H9 (cell line): ENCODE results near the gene CDK2AP2. TPM values are rescaled to one million over a fixed set of nuclear protein-coding genes. Genes with fewer than 3 reads are reported as not detected.

Source experiments
- DNase-seq: peaks from one replicate; pipeline ENCODE4 v3.0.0-alpha.2; 2017
- H2AFZ ChIP-seq: one replicate; pipeline ENCODE4 v1.6.1; 2013; ENCODE audit warnings: mild to moderate bottlenecking, low read length, control low read depth, moderate library complexity
- H2AK5ac ChIP-seq: 2 replicates; pipeline ENCODE4 v1.6.1; 2013; ENCODE audit warnings: low read length, control low read depth, mixed read lengths; ENCODE audit not compliant: insufficient read length
- H2BK120ac ChIP-seq: one replicate; pipeline ENCODE4 v1.6.1; 2013; ENCODE audit warnings: low read depth, mild to moderate bottlenecking, low read length, control low read depth, inconsistent platforms; ENCODE audit not compliant: poor library complexity, severe bottlenecking
- H2BK12ac ChIP-seq: 2 replicates; pipeline ENCODE4 v1.6.1; 2013; ENCODE audit warnings: low read length, control low read depth, mixed read lengths, low read depth; ENCODE audit not compliant: insufficient read length
- H2BK15ac ChIP-seq: 2 replicates; pipeline ENCODE4 v1.6.1; 2013; ENCODE audit warnings: low read depth, low read length, control low read depth
- H2BK20ac ChIP-seq: one replicate; pipeline ENCODE4 v1.6.1; 2013; ENCODE audit warnings: low read depth, mild to moderate bottlenecking, low read length, control low read depth, inconsistent platforms; ENCODE audit not compliant: poor library complexity, severe bottlenecking
- H2BK5ac ChIP-seq: 2 replicates; pipeline ENCODE4 v1.6.1; 2013; ENCODE audit warnings: low read length, control low read depth, mixed read lengths; ENCODE audit not compliant: insufficient read length
- H3K14ac ChIP-seq: 2 replicates; pipeline ENCODE4 v1.6.1; 2013; ENCODE audit warnings: low read length, control low read depth; ENCODE audit not compliant: insufficient read depth
- H3K18ac ChIP-seq: 2 replicates; pipeline ENCODE4 v1.6.1; 2013; ENCODE audit warnings: low read depth, mild to moderate bottlenecking, mixed read lengths, low read length, control low read depth; ENCODE audit not compliant: insufficient read length
- H3K23ac ChIP-seq: 2 replicates; pipeline ENCODE4 v1.6.1; 2013; ENCODE audit warnings: low read length, control low read depth, mixed read lengths, low read depth; ENCODE audit not compliant: insufficient read length
- H3K23me2 ChIP-seq: 2 replicates; pipeline ENCODE4 v1.6.1; 2013; ENCODE audit warnings: low read depth, mild to moderate bottlenecking, mixed read lengths, low read length, control low read depth; ENCODE audit not compliant: insufficient read length, poor library complexity, severe bottlenecking
- H3K27ac ChIP-seq: 2 replicates; pipeline ENCODE4 v1.5.1; 2013; ENCODE audit warnings: low read length, control low read depth, mixed read lengths, low read depth; ENCODE audit not compliant: insufficient read length
- H3K27me3 ChIP-seq: 2 replicates; pipeline ENCODE4 v1.6.1; 2013; ENCODE audit warnings: low read length, control low read depth, inconsistent platforms; ENCODE audit not compliant: insufficient read depth
- H3K4ac ChIP-seq: 2 replicates; pipeline ENCODE4 v1.6.1; 2013; ENCODE audit warnings: low read depth, mild to moderate bottlenecking, control low read depth, inconsistent platforms, low read length, moderate library complexity
- H3K4me1 ChIP-seq: 2 replicates; pipeline ENCODE4 v1.6.1; 2013; ENCODE audit warnings: low read length, control low read depth, inconsistent platforms; ENCODE audit not compliant: insufficient read depth
- H3K4me2 ChIP-seq: 2 replicates; pipeline ENCODE4 v1.6.1; 2013; ENCODE audit warnings: low read length, control low read depth, mixed read lengths; ENCODE audit not compliant: insufficient read length, insufficient read depth
- H3K56ac ChIP-seq: 2 replicates; pipeline ENCODE4 v1.6.1; 2013; ENCODE audit warnings: low read depth, mild to moderate bottlenecking, mixed read lengths, low read length, control low read depth; ENCODE audit not compliant: insufficient read length
- H3K79me1 ChIP-seq: 2 replicates; pipeline ENCODE4 v1.6.1; 2013; ENCODE audit warnings: low read depth, mild to moderate bottlenecking, moderate library complexity, low read length, control low read depth, inconsistent platforms; ENCODE audit not compliant: insufficient read depth, poor library complexity, severe bottlenecking
- H3K79me2 ChIP-seq: 2 replicates; pipeline ENCODE4 v1.6.1; 2013; ENCODE audit warnings: low read length, control low read depth, inconsistent platforms; ENCODE audit not compliant: insufficient read depth
- H3K9ac ChIP-seq: 2 replicates; pipeline ENCODE4 v1.6.1; 2013; ENCODE audit warnings: low read length, control low read depth, mixed read lengths; ENCODE audit not compliant: insufficient read length; ENCODE audit errors: extremely low read depth
- H3K9me3 ChIP-seq: one replicate; pipeline ENCODE4 v1.6.1; 2013; ENCODE audit warnings: low read depth, low read length, inconsistent platforms; ENCODE audit not compliant: control insufficient read depth
- H3T11ph ChIP-seq: one replicate; pipeline ENCODE4 v1.6.1; 2013; ENCODE audit warnings: mild to moderate bottlenecking, low read length, control low read depth, inconsistent platforms
- H4K20me1 ChIP-seq: one replicate; pipeline ENCODE4 v1.6.1; 2013; ENCODE audit not compliant: control insufficient read depth, insufficient read length, insufficient read depth
- H4K5ac ChIP-seq: 2 replicates; pipeline ENCODE4 v1.6.1; 2013; ENCODE audit warnings: low read depth, mild to moderate bottlenecking, mixed read lengths, low read length, control low read depth; ENCODE audit not compliant: insufficient read length
- H4K8ac ChIP-seq: replicated peaks from 2 replicates; pipeline ENCODE4 v1.6.1; 2013; ENCODE audit warnings: low read length, control low read depth, mixed read lengths, low read depth; ENCODE audit not compliant: insufficient read length
- H4K91ac ChIP-seq: 2 replicates; pipeline ENCODE4 v1.6.1; 2013; ENCODE audit warnings: low read depth, mild to moderate bottlenecking, moderate library complexity, mixed read lengths, low read length, control low read depth; ENCODE audit not compliant: insufficient read length
- H3K27ac Mint-ChIP-seq, 3 experiments: 2 replicates in 2 of 3; 3 replicates in 1 of 3; pipeline ENCODE4 v1.8.0; 2020 to 2021; ENCODE audit warnings: mixed read lengths in 3 of 3, mild to moderate bottlenecking in 1 of 3, moderate library complexity in 1 of 3
- H3K27me3 Mint-ChIP-seq: 2 replicates; pipeline ENCODE4 v1.8.0; 2021; ENCODE audit warnings: low read depth, mild to moderate bottlenecking, moderate library complexity, mixed read lengths
- H3K36me3 Mint-ChIP-seq, 3 experiments: 2 replicates in 2 of 3; 3 replicates in 1 of 3; pipeline ENCODE4 v1.8.0; 2020 to 2021; ENCODE audit warnings: low read depth in 3 of 3, mixed read lengths in 3 of 3; ENCODE audit not compliant: insufficient read depth in 1 of 3
- H3K4me1 Mint-ChIP-seq, 2 experiments: 2 replicates each; pipeline ENCODE4 v1.8.0; 2020; ENCODE audit warnings: mixed read lengths in 2 of 2
- H3K4me3 Mint-ChIP-seq, 2 experiments: 2 replicates in 1 of 2; 3 replicates in 1 of 2; pipeline ENCODE4 v1.8.0; 2020 to 2021; ENCODE audit warnings: mild to moderate bottlenecking in 2 of 2, mixed read lengths in 2 of 2, moderate library complexity in 1 of 2
- H3K9me3 Mint-ChIP-seq, 2 experiments: 2 replicates in 1 of 2; 3 replicates in 1 of 2; pipeline ENCODE4 v1.8.0; 2020; ENCODE audit warnings: mild to moderate bottlenecking in 2 of 2, mixed read lengths in 2 of 2, moderate library complexity in 1 of 2
- CTCF ChIP-seq: fragments of 200-600 bp; sonication (generic); conservative IDR thresholded peaks from 3 replicates; pipeline ENCODE4 v1.8.0; 2021; ENCODE audit warnings: antibody characterized with exemption, mild to moderate bottlenecking
- WGBS: extraction: QIAGEN DNeasy Blood & Tissue Kit; methylation state at CpG from one replicate; pipeline ENCODE4 v1.1.7; 2013; ENCODE audit warnings: missing lambda C conversion rate, low lambda C conversion rate, mixed read lengths; ENCODE audit not compliant: insufficient read length; ENCODE audit errors: extremely low coverage; 5-methylcytosine and 5-hydroxymethylcytosine counted together
- total RNA-seq: library from RNA; stranded (reverse); gene quantifications from 2 replicates; pipeline ENCODE4 v1.2.1, GENCODE V29; 2021

CDK2AP2 gene
- total RNA-seq, 1 experiment from 2014 or later, result 36.1 TPM

- no peak overlapping the region for H3K27ac ChIP-seq
- H3K9me3 ChIP-seq, result no peaks in the 10 kb centered on the region
Measured at GRCh38 chr11:67524480-67524808, 16.5 kb upstream of the CDK2AP2 start.

More at GRCh38 chr11:67524480-67524808, 16.5 kb upstream of the CDK2AP2 start:
- no peak overlapping the region for H2AFZ ChIP-seq
- H3K36me3 Mint-ChIP-seq, result no peaks in the 10 kb centered on the region; a peak in 2 of 7 replicates
- H3T11ph ChIP-seq, result no peak overlapping the region
- H3K23ac ChIP-seq, result no peak overlapping the region
- H3K79me2 ChIP-seq, result no peaks in the 10 kb centered on the region
- no peak overlapping the region for H4K8ac ChIP-seq
- no CpG with 5 or more reads among the region's 9 CpGs for WGBS
- H2BK120ac ChIP-seq, result no peak overlapping the region
- H2BK5ac ChIP-seq, result no peak overlapping the region
- no peaks in the 10 kb centered on the region for H4K20me1 ChIP-seq
- no peak overlapping the region for H2BK12ac ChIP-seq
- no peak overlapping the region for H3K27ac Mint-ChIP-seq
- peaks cover 22% of the 10 kb centered on the region for H3K27me3 Mint-ChIP-seq
- H3K14ac ChIP-seq, result no peak overlapping the region; the same call in 1 of the 2 replicates
- H4K5ac ChIP-seq, result no peak overlapping the region
- H3K18ac ChIP-seq, result no peak overlapping the region
- no peak for TF ChIP-seq CTCF
- H2BK20ac ChIP-seq, result no peak overlapping the region
- H3K27me3 ChIP-seq, result no peaks in the 10 kb centered on the region
- no peak overlapping the region for H3K4me2 ChIP-seq
- H2AK5ac ChIP-seq, result no peak overlapping the region
- H3K79me1 ChIP-seq, result no peaks in the 10 kb centered on the region
- no peak for DNase-seq
- no peak overlapping the region for H3K9ac ChIP-seq
- no peak overlapping the region for H3K4ac ChIP-seq
- no peaks in the 10 kb centered on the region for H3K23me2 ChIP-seq
- no peak overlapping the region for H4K91ac ChIP-seq
- no peaks in the 10 kb centered on the region; a peak in 1 of 4 replicates for H3K4me1 Mint-ChIP-seq
- H3K4me1 ChIP-seq, result no peaks in the 10 kb centered on the region
- no peak overlapping the region for H2BK15ac ChIP-seq
- no peak overlapping the region for H3K56ac ChIP-seq
- no peak overlapping the region for H3K4me3 Mint-ChIP-seq
- peaks cover 0 to 4% of the 10 kb centered on the region in 2 experiments; a peak in 2 of 5 replicates for H3K9me3 Mint-ChIP-seq
